GM18526 (cell line): ENCODE results near the gene HOXA6.

Experiments used
- POLR2A ChIP-seq: IDR thresholded peaks from 3 replicates; pipeline ENCODE4 v1.6.1; 2011; ENCODE audit not compliant: insufficient read length; ENCODE audit errors: extremely low read depth

The HOXA6 gene

DNA sequence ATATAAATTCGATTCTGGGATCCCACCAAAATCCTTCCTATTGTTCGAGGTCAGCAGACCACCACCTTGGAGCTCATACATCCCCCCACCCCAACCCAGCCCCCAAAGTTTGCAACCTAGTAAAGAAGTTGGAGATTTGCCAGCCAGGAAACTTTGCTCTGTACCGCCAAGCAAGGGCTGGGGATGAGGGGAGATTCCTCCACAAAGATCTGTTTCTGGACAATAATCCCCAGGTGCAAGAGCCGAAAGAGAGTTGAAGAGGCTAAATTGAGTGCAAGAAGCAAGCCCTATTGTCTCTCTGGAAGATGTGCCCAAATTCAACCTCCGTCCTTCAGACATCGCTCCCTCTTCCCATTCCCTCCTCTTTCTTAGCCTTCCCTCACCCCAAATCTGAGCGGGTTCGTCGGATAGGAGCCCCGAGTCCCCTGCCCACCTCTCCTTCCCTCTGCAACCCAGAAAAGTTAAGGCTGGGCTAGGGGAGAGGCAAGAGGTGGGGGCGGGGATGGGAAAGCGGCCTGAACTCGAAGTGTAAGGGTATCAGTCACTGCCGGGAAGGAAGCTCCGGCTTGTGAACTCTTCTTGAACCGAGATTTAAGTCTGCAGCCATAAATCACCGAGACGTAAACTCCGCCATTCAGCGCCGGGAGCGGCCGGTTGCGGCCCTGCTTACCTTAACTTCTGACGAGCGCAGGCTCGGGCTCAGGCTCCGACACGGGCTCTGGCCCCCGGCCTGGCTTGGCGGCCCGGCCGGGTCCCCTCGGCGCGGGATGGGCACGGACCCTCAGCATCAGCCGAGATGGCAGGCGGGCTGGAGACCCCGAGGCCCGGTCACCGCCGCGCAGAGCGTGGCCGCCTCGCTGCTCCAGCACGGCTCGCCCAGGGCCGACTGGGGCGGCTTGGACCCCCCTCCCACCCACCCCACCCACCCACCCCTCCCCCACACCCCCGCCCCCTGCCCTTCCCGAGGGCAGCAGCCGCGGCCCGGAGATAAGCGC is 34.3 kb downstream of the HOXA6 start:
- TF ChIP-seq POLR2A: no peak

DNA sequence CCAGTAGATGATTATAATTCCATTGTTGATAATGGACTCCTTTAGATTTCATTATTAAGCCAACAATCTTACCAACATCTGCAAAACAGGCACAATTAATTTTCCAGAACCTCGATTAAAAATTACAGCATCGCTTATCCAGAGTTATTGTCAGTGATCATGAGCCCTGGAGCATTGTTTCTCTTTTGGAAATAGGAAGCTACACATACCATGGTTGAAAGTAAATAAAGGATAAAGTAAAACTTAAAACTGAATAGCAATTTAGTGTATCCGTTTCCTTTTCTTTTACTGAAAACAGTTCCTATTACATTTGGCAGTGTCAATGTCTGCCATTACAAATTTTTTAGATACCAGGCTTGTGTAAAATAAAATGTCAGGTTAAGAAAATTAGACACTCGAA is 35.2 kb downstream of the HOXA6 start:
- no peak for TF ChIP-seq POLR2A

DNA sequence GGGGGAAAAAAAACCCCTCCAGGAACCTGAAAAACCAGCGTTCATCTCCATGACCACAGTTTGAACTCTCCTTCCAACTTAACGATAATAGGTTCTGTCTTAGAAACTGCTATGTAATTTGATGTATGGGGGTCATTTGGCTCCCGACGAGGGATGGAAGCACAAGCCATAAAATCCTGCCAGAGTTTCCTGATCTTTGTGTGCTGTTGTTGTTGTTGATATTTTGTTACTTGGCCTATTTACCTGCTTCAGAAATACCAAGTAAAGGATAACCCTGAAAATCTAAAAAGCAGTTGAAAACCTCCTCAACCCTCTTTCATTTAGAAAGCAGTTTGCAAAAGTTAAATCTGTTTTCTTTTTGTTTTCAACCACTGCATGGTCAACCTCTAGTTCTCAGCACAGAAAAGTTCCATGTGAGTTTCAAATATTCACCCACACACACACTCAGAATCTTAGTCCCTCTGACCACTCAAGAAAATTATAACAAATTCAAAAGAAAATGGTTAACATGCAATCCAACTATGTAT is 35.8 kb downstream of the HOXA6 start:
- no peak for TF ChIP-seq POLR2A

DNA sequence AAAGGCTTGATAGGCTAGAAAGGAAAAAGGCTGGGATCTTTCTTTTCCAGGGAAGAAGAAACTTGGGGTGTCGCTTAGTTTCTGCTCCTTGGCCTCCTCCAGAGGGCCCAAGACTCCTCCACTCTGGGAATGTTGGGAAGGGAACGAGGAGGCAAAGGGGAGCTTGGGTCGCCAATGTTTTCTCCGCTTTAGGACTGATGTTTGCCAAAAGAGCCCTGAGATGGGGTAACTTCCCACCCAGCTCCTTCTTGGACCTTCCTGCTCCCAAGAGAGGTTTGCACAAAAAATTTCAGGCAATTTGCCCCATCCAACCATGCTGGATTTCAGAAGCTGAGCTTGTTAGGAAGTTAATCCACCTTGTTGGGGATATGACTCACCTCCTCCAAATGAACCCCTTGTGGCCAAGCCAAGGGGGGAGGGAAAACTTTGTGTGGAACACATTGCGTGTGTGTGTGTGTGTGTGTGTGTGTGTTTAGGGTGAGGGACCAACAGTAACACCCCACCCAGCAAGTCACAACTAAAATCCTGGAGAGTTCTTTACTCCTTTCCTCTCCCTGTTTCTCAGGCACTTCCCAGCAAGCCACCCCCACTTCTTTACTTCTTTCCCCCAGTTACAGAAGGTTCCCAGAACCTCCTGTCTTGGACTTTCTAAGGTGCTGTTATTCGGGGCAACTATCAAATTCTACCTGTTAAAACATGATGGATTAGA is 36.4 kb downstream of the HOXA6 start:
- TF ChIP-seq POLR2A: no peak

DNA sequence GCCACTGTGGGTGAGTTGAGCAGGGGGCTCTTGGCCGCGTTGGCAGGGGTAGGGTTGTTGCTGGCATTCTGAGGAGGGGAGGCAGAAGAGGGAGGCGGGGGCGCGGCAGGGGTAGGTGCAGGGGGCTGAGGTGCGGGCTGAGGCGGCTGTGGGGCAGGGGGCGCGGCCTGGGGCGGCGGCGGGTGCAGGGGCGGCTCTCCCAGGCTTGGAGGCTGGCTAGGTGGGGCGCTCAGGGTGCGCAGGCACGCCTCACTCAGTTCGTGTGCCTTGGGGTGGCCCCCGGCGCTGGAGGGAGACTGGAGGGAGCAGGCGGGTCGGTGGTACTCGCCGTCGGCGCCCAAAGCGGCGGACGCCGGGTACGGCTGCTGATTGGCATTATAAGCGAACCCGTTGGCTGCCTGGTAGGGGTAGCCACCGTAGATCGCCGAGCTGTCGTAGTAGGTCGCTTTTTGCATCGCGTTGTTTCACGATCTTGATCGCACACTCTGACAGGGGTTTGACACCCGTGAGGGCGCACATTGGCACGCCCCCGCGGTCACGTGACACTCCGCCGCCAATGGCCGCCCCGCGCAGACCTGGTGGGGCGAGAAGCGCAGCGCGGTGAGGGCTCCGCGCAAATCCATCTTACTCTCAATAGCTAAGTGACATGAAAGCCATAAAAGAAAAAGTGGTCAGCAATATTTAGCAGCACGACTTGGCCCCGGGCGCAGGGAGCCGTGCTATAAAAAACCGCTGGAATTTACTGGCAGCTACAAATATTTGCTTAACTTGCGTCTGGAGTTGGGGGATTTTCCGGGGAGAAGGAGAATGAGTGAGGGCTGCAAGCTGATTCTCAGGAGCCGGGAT is 37.2 kb downstream of the HOXA6 start:
- no peak for TF ChIP-seq POLR2A

DNA sequence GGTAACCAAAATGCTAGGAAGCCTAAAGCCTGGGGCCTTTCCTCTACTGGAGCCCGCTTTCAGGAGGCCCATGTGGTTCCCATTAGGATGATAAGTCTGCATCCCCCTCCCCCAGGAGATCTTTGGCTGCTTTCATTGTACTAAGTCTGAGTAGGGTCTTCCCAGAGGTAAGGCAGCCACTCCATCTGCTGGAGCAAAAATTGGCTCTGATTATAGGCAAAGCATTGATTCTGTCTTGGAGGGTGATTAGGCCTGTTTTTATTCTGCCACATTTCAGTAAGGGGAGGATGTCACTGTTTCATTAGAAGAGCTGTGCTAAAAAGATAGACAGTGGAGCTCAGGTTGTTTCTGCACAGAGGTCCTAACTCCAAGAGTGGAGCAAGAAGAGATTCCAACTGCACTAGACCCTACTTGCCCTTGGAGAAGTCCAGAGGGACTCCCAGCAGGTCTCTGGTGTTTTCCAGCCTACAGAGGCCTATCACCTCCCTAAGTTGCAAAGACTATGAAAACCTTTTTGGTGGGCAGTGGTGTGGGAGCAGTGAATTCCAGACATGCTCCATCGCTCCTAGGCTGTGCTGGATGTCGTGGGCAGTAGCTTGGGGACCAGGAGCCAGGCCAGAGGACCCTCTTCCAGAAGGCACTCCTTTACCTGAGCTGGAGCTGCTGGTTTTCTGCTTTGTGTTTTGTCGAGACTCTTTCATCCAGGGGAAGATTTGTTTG is 37.9 kb downstream of the HOXA6 start:
- no peak for TF ChIP-seq POLR2A

DNA sequence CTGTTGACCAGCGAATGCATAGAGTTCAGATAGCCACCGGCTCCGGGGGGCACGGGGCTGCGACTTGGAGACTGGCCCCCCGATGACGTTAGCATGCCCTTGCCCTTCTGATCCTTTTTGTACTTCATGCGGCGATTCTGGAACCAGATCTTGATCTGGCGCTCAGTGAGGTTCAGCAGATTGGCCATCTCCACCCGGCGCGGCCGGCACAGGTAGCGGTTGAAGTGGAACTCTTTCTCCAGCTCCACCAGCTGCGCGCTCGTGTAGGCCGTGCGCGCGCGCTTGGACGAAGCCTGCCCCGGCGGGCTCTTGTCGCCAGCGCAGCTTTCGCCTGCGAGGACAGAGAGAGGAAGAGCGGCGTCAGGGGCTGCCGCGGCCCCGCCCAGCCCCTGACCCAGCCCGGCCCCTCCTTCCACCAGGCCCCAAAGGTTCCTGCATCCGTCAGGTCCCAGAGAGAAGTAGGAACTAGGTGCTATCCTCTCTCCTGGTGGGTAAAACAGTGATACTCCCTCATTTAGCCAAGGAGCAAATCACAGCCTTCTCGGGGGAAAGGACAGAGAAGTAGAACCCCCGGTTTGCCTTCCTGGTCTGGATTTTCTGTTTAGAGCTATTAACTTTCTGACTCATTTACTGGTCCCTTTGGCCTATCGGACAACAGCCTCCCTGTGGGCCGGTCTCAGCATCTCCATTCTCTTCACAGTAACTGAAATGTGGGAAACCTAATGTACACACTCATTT is 39.0 kb downstream of the HOXA6 start:
- TF ChIP-seq POLR2A: no peak

DNA sequence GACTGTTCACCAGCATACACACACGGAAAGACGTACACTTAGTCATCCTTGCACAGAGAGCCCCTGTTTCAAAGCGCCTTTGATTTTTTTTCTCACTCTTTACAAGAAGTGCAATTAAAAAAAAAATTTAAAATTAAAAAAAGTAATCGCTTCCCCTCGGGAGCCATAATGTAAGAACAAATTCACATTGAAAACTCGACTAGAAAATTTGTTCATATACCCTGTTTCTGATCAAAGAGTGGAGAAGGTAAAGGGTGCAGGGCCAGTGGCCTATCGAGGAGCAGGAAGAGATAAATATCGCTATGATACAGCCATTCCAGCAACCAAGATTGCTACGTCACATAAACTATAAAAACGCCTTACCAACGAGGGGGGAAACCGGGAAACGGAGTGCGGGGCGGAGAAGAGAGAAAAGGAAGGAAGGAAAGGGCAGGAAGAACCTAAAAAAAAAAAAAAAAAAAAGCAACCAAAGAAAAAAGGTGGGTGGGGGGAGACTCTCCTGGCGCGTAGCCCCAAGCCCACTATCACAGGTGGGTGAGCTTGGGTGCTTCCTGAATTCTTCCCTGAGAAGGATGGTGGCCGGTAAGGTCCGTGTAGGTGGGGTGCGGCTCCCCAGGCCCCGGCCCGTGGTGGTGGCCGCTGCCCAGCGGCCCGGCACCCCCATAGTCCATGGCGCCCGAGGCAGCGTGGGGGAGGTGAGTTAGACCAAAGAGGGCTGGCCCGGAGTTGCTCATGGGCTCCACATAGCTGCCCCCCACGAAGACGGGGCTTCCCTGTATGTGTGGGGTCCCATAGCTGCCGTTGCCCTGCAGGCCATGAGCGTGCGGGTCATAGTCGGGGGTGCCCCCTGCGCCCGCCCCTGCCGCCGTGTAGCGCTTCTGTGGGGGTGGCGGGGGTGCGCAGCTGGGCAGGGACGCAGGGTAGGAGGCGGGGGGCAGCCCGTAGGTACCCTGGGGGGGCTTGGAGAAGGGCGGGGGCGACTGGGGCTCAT is 39.9 kb downstream of the HOXA6 start:
- no peak for TF ChIP-seq POLR2A

DNA sequence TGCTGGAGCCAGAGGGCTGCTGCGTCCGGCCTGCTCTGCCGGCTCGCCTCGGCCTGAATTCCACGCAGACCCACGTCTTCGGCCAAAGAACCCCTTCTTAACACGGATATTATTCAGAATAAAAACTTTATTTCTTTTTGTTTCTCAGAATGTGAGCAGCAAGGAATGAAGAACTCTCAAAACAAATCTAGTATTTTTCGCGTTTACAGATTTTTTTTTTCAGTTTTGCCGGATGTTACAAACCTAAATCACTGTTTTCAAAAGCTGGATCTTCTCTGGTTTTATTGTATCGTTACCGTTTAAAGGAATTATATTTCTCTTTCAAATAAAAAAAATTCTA is 40.7 kb downstream of the HOXA6 start:
- TF ChIP-seq POLR2A: no peak

DNA sequence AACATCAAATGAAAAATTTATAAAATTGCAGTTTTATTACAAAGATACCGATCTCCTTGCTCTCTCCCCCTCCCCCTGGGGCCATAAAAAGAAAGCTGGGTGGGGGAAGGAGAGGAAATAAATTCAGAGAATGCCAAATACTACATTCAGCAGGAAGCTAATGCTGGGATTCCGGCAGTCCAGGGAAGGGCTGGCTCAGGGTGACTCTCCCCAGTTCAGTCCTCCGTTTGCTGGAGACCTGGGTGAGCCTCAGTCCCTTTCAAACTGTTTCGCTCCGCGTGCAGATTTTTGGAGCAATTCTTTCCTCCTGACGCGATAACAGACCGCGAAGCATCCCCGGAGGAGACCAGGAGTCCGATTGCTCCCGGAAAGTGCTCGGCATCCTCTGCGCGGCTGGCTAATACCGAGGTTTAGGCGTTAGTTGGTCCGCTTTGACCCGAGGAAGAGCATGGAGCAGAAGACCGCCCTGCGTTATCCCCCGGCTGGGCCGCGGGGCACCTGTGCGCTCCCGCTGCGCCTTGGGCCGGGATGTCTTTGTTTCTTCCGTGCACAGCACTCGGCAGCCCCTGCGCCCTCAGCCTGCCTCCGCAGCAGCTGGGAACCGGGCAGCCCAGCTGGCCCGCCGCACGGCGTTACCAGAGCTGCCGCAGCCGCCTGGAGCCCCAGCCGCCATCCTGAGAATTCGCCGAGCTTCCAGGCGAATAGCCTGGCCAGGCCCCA is 41.2 kb downstream of the HOXA6 start:
- no peak for TF ChIP-seq POLR2A

DNA sequence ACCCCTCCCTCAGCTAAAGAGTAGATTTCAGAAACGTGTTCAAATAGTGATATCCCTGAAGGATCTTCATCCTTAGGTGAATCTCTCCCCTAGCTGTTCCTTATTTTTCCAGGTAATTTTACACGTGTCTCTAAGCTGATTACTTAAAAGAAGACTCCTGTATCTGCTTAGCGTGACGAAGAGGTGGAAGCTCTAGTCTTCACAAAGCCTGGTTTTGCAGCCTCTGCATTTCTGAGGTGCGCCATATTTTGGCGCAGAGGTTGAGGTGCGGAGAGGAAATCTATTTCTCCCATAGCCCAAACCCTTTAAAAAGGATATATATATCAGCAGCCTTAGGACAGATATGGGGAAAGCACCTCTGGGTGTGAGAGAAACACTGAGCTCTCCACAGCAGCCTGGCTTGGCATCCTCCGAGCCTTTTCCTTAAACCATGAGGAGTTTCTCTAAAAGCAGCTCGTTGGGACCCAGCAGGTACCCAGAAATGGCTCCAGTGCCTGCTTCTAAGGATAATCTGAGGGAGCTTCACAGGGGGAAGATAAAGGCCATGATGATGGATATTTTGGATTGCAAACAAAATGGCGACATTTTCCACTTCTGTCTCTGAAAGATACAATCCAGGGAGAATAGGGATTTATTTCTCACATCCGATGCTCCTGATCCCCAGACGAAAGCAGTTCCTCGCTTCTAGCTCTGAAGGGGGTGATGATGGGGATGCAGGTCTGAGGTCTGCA is 42.1 kb downstream of the HOXA6 start:
- TF ChIP-seq POLR2A: no peak
